Neural progenitor cell (in vitro differentiated cells): ENCODE results near the gene ERC1. TPM values are rescaled to one million over a fixed set of nuclear protein-coding genes. Genes with fewer than 3 reads are reported as not detected.

Experiments used
- DNase-seq: peaks from one replicate; pipeline ENCODE4 v3.0.0-alpha.2; 2016; ENCODE audit warnings: low spot score
- H2AFZ ChIP-seq: fragments of 200-600 bp; sonication (generic); replicated peaks from 2 replicates; pipeline ENCODE4 v1.6.1; 2016; ENCODE audit warnings: antibody characterized with exemption
- H3F3A ChIP-seq: fragments of 200-600 bp; sonication (generic); 2 replicates; pipeline ENCODE4 v1.6.1; 2016; ENCODE audit warnings: antibody characterized with exemption, low read depth
- H3K27ac ChIP-seq: fragments of 200-600 bp; sonication (generic); 2 replicates; pipeline ENCODE4 v1.5.1; 2016; ENCODE audit warnings: mild to moderate bottlenecking
- H3K27me3 ChIP-seq: fragments of 200-600 bp; sonication (generic); 2 replicates; pipeline ENCODE4 v1.6.1; 2016; ENCODE audit warnings: mild to moderate bottlenecking, moderate library complexity
- H3K36me3 ChIP-seq: fragments of 200-600 bp; sonication (generic); 2 replicates; pipeline ENCODE4 v1.5.1; 2016
- H3K4me1 ChIP-seq: fragments of 200-600 bp; sonication (generic); 2 replicates; pipeline ENCODE4 v1.6.1; 2016; ENCODE audit warnings: mixed run types
- H3K4me2 ChIP-seq: fragments of 200-600 bp; sonication (generic); 2 replicates; pipeline ENCODE4 v1.6.1; 2016
- H3K4me3 ChIP-seq: fragments of 200-600 bp; sonication (generic); 2 replicates; pipeline ENCODE4 v1.5.1; 2016
- H3K79me2 ChIP-seq: fragments of 200-600 bp; sonication (generic); 2 replicates; pipeline ENCODE4 v1.6.1; 2016; ENCODE audit warnings: low read depth
- H3K9ac ChIP-seq: fragments of 200-600 bp; sonication (generic); 2 replicates; pipeline ENCODE4 v1.6.1; 2016
- H3K9me3 ChIP-seq: fragments of 200-600 bp; sonication (generic); 2 replicates; pipeline ENCODE4 v1.5.1; 2016; ENCODE audit warnings: low read depth
- H4K20me1 ChIP-seq: fragments of 200-600 bp; sonication (generic); 2 replicates; pipeline ENCODE4 v1.6.1; 2016; ENCODE audit warnings: low read depth
- H3K27ac Mint-ChIP-seq: 3 replicates; pipeline ENCODE4 v1.8.0; 2021; ENCODE audit warnings: mixed read lengths
- H3K27me3 Mint-ChIP-seq: 2 replicates; pipeline ENCODE4 v1.8.0; 2022; ENCODE audit warnings: low read depth, mild to moderate bottlenecking, inconsistent platforms, moderate library complexity, mixed read lengths; ENCODE audit not compliant: insufficient read depth
- H3K36me3 Mint-ChIP-seq: 3 replicates; pipeline ENCODE4 v1.8.0; 2021; ENCODE audit warnings: mixed read lengths
- H3K4me1 Mint-ChIP-seq: 3 replicates; pipeline ENCODE4 v1.8.0; 2021; ENCODE audit warnings: mixed read lengths
- H3K4me3 Mint-ChIP-seq: 3 replicates; pipeline ENCODE4 v1.8.0; 2021; ENCODE audit warnings: mild to moderate bottlenecking, moderate library complexity, mixed read lengths
- H3K9me3 Mint-ChIP-seq: 3 replicates; pipeline ENCODE4 v1.8.0; 2020; ENCODE audit warnings: mixed read lengths
- CTCF ChIP-seq: fragments of 200-600 bp; sonication (generic); IDR thresholded peaks from 2 replicates; pipeline ENCODE4 v1.5.1; 2017; ENCODE audit warnings: antibody characterized with exemption, mild to moderate bottlenecking
- EZH2 ChIP-seq: fragments of 200-600 bp; sonication (generic); IDR thresholded peaks from 2 replicates; pipeline ENCODE4 v1.6.1; 2017; ENCODE audit warnings: antibody characterized with exemption, mild to moderate bottlenecking, moderate library complexity
- EZH2phosphoT487 ChIP-seq: fragments of 200-600 bp; sonication (generic); IDR thresholded peaks from 2 replicates; pipeline ENCODE4 v1.6.1; 2017; ENCODE audit warnings: antibody characterized with exemption
- total RNA-seq: library from RNA; depleted of rRNA; stranded (reverse); fragments of >200 nt; gene quantifications from 2 replicates; pipeline ENCODE4 v1.2.3, GENCODE V29; 2015; ENCODE audit warnings: low replicate concordance

ERC1 gene
- total RNA-seq, 1 donor from 2014 or later, result 27.5 TPM

GRCh38 chr12:1502379-1502720 is 511.3 kb downstream of the ERC1 start:
- Histone ChIP-seq H4K20me1 (no peaks in the 10 kb centered on the region), H3K9me3 (no peaks in the 10 kb centered on the region), H3K4me1 (no peaks in the 10 kb centered on the region), H3F3A (no peaks in the 10 kb centered on the region), H3K36me3 (no peaks in the 10 kb centered on the region), H3K4me2 (no peak overlapping the region), H3K9ac (no peak overlapping the region), H2AFZ (no peak overlapping the region), H3K4me3 (no peak overlapping the region), H3K27ac (no peak overlapping the region), H3K79me2 (no peaks in the 10 kb centered on the region), H3K27me3 (no peaks in the 10 kb centered on the region)
- no peaks in the 10 kb centered on the region for H3K9me3 Mint-ChIP-seq
- H3K27me3 Mint-ChIP-seq, result peaks cover 17% of the 10 kb centered on the region
- H3K27ac Mint-ChIP-seq, result peak overlapping the region; percentile 46
- no peak overlapping the region for H3K4me3 Mint-ChIP-seq
- peaks cover 17% of the 10 kb centered on the region for H3K4me1 Mint-ChIP-seq
- no peak for TF ChIP-seq EZH2
- TF ChIP-seq EZH2phosphoT487, result no peak
- no peak for TF ChIP-seq CTCF
- DNase-seq, result no peak
- peaks cover 2% of the 10 kb centered on the region for H3K36me3 Mint-ChIP-seq

GRCh38 chr12:1502831-1503230 is 511.8 kb downstream of the ERC1 start:
- no peaks in the 10 kb centered on the region for H3K36me3 ChIP-seq
- TF ChIP-seq CTCF (no peak), EZH2phosphoT487 (no peak), EZH2 (no peak)
- H3K27me3 Mint-ChIP-seq, result peaks cover 16% of the 10 kb centered on the region
- no peaks in the 10 kb centered on the region for H3K79me2 ChIP-seq
- H3K9me3 Mint-ChIP-seq, result no peaks in the 10 kb centered on the region
- H3K4me3 Mint-ChIP-seq, result no peak overlapping the region
- H3K4me3 ChIP-seq, result no peak overlapping the region
- H3K9me3 ChIP-seq, result no peaks in the 10 kb centered on the region
- no peaks in the 10 kb centered on the region for H3K27me3 ChIP-seq
- H3K4me2 ChIP-seq, result no peak overlapping the region
- peaks cover 2% of the 10 kb centered on the region for H3K36me3 Mint-ChIP-seq
- no peak overlapping the region for H3K9ac ChIP-seq
- H4K20me1 ChIP-seq, result no peaks in the 10 kb centered on the region
- H3K27ac ChIP-seq, result no peak overlapping the region
- peak overlapping the region; percentile 10 for H2AFZ ChIP-seq
- DNase-seq, result no peak
- no peaks in the 10 kb centered on the region for H3F3A ChIP-seq
- peak overlapping the region; percentile 46 for H3K27ac Mint-ChIP-seq
- no peaks in the 10 kb centered on the region for H3K4me1 ChIP-seq
- peaks cover 13% of the 10 kb centered on the region for H3K4me1 Mint-ChIP-seq

GRCh38 chr12:1503281-1503711 is 512.3 kb downstream of the ERC1 start:
- peak overlapping the region; percentile 10 for H2AFZ ChIP-seq
- Mint-ChIP-seq H3K27me3 (peaks cover 14% of the 10 kb centered on the region), H3K27ac (no peak overlapping the region), H3K9me3 (no peaks in the 10 kb centered on the region), H3K36me3 (no peaks in the 10 kb centered on the region), H3K4me1 (peaks cover 9% of the 10 kb centered on the region), H3K4me3 (peak overlapping the region; percentile 9)
- H3K4me1 ChIP-seq, result no peaks in the 10 kb centered on the region
- H3K4me3 ChIP-seq, result no peak overlapping the region
- H3K4me2 ChIP-seq, result no peak overlapping the region
- H4K20me1 ChIP-seq, result no peaks in the 10 kb centered on the region
- no peak overlapping the region for H3K27ac ChIP-seq
- no peaks in the 10 kb centered on the region for H3F3A ChIP-seq
- no peak overlapping the region for H3K9ac ChIP-seq
- DNase-seq, result no peak
- H3K27me3 ChIP-seq, result no peaks in the 10 kb centered on the region
- no peaks in the 10 kb centered on the region for H3K79me2 ChIP-seq
- no peak for TF ChIP-seq CTCF
- no peak for TF ChIP-seq EZH2phosphoT487
- no peak for TF ChIP-seq EZH2
- no peaks in the 10 kb centered on the region for H3K9me3 ChIP-seq
- no peaks in the 10 kb centered on the region for H3K36me3 ChIP-seq
